HG02870 (cell line): ENCODE results near the gene CACNB2.
"Not testable (repeated sequence)": the region's sequence is repeated elsewhere in the genome, so short reads cannot be mapped to it uniquely, and the experiment has no call there.

Source experiments
- ATAC-seq: cut with Tn5 transposase; IDR thresholded peaks from one replicate; pipeline ENCODE4 v1.9.1; 2021; ENCODE audit warnings: mild to moderate bottlenecking, moderate library complexity; ENCODE audit not compliant: unreplicated experiment

Gene CACNB2

DNA sequence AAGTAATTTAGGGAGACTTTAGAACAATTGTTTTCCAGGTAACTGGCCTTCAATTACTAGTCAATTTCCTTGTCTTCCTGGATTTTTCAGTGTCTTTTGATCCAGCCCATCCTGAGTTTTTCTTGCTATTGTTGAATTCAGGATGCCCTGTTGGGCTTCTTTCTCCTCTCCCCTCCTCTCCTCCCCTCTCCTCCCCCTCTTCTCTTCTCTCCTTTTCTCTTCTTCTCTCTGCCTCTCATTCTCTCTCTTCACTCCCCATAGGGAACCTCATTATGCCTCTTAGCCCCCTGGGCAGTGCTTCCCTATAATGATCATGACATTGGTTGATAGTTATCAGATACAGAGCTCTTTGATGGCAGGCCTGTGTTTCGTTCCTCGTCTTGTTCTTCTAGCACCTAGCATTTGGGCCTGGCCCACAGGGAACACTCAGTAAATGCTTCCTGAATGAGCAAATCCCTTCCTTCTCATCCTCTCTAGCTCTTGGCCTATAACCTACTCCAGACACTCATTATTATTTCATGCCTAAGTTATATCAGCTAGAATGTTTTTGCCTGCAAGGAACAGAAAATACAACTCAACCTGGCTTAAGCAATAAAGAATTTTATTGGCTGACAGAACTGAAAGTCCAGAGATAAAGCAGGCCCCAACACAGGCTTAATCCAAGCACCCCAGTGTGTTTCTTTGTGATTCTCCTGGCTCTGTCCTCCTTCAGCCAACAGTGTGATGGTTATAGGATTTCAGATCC lies 56.8 kb downstream of the CACNB2 start:
- no peak for ATAC-seq

DNA sequence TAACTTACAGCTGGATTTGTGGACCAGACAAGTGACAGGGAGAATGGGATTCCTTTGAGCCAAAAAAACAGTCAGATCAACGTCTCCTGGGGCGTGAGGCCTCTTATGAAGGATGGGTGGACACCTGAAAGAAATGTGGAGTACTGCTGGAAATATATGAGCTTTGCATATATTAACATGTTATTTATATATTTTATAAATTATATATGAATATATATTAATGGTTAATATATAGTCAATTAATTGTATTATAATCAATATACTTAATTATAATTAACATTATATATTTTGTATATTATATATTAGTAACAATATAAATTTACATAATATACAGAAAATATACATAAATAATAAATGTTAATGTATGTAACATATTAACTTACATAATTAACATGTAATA lies 57.5 kb downstream of the CACNB2 start:
- no peak for ATAC-seq

DNA sequence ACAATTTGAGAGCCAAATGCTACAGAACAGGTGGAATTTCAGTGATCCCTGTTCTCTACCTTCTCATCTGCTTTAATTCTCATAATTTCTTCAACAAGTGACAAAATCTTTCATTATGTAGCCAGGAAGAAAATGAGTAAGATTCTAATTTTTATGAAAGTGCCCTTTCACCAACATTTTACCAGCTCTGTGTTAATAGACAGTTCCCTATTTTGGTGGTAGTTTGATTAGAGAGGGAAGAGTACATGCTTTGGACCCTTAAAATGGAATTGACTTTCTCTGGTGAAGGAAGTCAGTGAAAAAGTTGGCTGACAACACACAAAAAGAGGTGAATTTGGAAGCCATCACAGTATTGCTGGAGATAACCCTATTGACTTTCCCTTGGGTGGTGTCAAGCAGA lies 61.7 kb downstream of the CACNB2 start:
- no peak for ATAC-seq

DNA sequence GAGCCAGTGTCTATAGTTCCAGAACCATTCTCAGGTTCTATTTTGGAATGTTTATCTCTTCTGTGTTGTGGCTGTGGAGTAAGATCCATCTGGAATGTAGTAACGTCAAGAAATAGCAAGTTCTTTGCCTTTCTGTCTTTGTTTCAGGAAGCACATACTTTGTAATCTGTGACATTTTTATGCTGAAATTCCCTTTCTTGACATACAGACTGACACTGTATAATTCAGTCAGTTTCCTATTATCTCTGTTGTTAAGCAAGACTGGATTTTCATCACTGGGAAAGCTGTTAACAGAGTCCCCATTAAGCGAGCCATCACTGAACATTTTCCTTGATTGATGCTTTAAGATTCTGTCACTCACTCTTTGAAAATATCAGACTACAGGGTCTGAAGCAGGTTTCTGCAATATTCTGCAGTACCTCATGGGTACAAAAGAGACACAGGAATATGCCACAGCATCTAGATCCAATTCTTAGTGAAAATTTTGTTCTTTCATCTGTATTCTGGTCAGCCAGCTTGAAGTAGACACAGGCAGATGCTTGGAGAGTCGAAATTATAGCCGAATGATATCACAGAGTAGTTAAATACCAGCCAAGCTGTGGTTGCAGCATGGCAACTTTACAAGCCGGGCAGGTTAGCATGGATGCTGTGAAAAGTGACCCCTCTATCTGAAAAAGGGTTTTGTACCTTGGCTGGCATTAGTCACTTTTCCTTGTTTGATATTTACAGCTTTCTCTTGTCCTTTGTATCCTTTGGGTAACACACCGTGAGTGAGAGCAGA lies 62.6 kb downstream of the CACNB2 start:
- no peak for ATAC-seq

DNA sequence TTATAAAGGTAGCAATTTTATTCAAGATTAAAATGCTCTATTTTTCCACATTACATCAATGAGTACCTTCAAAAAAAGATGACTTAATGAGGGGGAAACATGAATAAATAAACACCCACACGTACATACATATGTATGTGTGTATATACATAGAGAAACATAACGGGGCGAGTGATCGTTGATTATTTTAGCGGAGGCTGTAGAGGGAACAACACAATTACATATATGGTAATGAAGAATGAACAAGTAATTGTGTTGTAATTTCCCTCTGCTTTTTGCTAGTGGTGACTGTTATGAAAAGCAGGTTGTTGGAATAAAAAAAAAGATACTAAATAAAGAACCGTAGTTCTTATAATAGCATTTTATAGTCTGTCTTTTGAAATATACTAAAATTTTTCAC lies 63.2 kb downstream of the CACNB2 start:
- no peak for ATAC-seq

DNA sequence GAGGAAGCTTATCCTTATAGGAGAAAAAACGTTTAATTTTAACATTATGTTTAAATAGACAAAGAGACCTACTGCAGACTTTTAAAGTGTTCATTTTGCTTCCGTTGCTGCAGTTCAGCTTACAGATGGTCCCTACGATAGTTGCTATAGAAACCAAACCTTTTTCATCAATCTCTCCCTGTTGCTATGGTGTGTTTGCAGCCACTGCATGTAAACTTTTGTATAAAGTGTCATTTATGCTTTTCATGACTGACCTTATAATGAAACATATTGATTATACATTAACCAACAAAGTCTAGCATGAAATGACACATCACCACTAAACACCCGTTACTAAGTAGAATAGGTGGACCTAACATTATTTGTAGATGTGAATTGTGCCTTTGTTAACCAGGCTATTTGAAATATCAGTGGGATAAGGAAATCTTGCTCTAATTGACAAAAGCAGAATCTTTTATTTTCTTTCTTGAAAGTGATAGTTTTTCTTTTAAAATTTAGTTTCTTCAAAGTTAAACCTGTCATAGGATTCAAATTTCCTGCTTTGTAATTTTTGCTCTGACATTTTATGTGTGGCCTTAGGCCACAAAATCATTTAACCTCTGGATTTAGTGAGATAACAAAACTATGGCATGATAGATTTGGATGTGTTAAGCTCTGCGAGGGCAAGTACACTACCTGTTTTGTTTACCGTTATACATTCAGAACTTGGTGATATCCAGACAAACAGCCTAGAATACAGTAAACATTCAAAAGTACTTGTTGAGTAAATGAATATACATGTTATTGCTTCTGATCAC lies 64.0 kb downstream of the CACNB2 start:
- no peak for ATAC-seq

DNA sequence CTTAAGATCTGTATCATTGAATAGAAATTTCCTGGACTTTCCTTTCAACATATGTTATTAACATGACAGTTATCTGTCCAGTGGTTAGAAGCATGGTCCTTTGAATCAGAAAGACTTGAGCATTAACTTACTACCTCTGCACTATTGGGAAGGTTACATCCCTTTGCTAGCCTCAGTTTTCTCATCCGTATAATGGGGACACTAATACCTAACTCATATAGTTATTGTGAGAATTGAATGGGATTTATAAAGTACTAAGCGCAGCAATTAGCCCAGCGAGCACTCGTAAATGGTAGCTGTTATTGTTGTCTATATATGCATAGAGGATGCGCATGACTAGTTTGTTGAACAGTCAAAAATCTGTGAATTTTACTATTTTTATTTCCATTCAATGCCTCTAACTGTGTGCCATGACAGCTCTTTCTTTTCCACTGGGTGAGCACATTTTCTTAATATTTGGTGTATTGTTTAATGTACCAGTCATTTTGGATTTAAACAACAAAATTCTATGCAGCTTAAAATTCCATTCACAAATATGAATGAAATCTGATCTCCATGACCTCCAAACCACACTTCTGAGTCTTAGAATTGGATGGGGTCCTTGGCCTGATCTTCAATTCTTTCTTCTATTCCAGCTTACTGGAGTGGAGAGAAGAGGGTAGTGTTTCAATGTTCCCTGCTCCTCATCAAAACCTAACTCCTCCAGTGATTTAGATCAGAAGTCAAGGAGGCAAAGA lies 65.0 kb downstream of the CACNB2 start:
- no peak for ATAC-seq

DNA sequence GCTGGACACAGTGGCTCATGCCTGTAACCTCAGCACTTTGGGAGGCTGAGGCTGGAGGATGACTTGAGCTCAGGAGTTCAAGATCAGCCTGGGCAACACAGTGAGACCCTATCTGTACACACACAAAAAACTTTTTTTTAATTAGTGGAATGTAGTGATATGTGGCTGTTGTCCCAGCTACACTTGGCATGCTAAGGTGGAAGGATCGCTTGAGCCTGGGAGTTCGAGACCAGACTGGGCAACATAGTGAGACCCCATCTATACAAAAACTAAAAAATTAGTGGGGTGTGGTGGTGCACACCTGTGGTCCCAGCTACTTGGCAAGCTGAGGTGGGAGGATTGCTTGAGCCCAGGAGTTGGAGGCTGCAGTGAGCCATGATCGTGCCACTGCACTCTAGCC lies 68.0 kb downstream of the CACNB2 start:
- not testable (repeated sequence) for ATAC-seq

DNA sequence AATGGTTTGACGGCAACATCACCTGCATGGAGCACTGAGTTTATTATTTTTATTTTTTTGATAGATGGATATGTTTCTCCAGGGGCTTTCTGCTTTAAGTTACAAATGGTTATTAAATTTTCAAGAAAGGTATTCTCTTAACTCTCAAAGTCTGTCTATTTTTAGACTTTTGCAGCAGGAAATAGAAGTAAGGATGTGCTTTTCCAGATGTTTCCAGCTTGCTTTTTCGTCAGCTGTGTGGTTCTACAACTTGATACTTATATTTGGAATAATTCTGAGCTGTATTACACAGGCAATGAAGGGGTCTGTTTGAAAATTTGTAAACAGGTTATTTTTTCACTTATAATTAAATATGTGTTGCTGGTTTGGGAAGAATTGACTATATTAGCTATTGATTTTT lies 69.0 kb downstream of the CACNB2 start:
- ATAC-seq, result no peak

DNA sequence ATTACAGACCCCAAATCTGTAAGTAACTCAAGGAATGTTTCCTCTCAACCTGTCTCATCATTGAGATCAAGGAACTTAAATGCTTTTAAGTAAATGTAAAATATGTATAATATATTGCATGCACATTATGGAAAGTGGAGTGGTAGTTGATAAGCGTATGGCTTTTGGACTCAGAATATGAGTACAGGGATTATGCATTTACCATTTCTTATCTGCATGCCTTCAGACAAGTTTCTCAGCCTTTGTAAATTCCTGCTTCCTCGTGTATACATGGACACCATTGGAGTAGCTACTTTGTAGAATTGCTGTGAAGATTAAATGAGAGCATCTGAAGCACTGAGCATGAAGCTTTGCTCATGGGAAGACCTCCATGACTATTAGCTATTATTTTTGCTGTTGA lies 70.5 kb downstream of the CACNB2 start:
- no peak for ATAC-seq

DNA sequence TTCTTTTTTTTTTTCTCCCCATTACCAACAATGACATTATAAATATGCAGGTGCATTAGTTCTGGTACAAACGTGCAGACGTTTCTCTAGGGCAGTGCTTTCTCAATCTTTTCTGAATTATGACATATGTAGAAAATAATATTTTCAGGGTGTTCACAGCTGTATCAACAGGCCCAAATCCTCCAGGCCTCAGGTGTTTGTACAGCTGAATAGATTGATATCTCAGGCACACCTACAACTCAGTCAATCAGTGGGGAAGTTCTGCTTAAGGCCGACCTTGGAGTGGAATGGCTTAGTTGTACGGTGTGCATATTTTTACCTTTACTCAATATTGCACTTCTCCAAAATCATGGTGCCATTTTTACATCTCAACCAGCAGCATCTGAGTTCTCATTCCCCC lies 71.6 kb downstream of the CACNB2 start:
- ATAC-seq, result no peak

DNA sequence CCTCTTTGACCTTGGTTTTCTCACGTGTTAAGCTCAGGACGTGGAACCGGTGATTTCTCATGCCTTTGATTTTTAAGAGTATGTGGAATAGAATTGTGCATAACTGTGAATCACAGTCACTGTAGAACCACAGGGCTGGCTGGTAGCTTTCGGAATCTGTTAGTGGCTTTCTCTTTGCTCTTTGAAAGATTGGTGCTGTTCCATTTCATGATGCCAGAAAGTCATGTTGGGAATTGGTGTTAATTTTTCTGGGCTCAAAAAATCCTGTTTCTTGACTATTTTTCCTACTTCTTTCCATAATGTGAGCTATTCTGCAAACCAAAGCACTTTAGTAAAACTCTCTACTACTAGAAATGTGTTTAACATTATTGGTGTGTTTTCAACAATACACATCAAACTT lies 73.0 kb downstream of the CACNB2 start:
- no peak for ATAC-seq

DNA sequence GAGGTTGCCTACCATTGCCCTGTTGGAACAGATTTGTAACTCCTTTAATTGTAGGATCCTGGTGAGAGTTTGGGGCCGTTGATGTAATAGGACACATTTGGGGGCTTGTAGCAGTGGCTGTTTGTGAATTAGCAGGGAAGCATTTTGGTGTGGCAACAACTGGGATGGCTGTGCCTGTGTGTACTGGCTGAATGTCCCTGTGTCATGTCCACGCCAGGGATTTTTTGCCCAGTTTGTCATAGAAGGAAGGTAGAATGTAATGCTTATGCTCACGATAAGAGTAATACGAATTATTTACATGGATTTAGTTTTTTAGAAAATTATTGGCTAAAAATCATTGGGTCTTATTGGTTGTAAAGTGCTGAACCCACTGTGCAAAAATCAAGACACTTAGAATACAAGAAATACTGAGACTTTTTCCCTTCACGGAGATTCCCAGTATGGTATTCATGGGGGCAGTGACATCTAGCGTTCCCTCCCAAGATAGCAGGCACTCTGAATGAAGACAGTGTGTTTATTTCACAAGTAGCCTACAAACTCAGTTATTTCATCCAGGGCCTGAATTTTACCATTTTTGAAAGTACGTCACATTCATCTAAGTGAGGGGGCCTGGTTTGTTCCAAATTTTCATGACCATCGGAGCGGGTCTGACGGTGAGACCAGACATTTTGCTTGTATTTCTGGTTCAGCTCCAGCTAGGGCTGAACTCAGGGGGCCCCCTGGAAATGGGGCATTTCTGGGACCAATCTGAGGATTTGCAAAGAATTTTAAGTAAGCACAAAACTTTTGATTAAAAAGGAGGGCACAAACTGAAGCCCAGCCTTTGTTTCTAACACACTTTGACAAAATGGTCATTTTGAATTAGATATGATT lies 74.7 kb downstream of the CACNB2 start:
- peak; percentile 68 for ATAC-seq

DNA sequence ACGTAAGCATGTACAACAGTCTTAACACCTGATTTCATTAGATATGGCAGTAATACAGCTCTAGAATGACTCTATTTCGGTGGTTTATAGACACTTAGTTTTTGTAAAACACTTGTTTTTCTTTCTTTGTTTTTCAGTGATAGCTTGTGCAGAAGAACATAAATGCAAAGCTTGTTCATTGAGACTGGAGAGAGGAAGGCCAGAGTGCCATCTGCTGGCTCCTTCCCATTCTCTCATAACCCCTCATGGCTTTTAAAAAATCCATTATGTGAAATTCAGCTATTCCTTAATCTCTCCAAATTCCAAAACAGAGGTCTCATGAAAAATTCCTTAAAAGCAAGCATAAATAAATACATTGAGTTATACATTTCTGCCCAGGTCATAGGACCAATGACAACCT lies 76.3 kb downstream of the CACNB2 start:
- ATAC-seq, result no peak

DNA sequence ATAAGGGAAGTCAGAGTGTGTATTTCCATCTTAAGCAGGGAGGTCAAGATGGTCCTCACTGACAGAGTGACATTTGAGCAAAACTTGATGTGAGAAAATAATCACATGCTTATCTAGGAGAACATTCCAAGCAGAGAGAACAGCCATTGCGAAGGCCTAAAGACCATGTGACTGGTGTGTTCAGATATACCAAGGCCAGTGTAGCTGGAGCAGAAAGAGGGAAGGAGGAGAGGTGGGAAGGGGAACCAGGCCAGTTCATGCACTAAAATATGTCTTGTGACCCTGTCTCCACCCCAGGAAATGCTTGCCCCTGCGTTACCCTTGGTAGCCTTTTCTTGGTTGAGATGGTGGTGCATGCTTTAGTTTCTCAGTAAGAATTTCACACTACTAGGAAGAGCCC lies 77.4 kb downstream of the CACNB2 start:
- no peak for ATAC-seq

DNA sequence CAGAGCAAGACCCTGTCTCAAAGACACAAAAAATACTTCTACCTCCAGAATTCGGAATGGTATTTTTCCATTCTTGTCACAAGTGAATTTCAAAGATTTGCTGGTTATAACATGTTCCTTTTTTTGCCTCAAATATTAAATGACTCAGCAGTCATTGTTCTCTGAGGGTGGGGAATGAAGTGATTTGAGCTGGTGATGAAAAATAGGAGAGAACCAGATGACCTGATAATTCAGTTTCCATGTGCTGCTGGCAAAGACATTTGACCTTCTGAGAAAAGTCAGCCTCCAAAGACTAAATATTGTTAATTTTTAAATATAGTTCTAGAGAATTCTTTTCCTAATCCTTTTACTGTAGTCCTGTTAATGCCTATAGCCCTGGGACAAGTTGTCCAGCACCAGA lies 78.9 kb downstream of the CACNB2 start:
- ATAC-seq, result no peak

DNA sequence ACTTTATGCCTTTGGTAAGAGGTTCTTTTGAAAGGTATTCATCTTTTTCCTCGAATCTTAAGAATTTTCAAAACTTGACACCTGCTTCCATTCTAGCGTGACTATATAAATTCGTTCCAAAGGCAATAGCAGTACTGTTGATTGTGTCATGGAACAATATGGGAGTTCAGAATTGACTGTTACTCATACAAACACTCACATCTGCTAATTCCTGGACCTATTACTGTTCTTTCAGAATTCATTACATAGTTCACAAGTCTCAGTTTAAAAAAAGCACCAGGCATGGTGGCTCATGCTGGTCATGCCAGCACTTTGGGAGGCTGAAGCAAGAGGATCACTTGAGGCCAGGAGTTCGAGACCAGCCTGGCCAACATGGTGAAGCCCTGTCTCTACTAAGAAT lies 80.9 kb downstream of the CACNB2 start:
- ATAC-seq, result no peak

DNA sequence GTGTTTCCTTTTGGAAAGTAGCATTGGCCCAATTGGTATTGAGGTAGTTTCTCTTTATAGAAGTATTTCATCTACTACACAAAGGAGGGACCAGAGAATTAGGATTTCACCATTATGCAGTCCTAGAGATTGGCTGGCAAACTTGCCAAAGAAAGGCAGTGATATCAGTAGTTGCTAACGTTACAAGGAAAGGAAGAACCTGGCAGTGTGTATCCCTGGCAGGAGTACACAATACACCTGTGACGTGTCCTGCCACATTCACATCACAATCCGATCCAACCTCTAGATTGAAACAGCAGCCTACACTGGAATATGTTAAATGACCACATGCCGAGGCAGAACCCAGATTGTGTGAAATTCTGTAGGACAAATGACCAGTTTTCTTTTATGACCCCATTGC lies 81.7 kb downstream of the CACNB2 start:
- no peak for ATAC-seq

DNA sequence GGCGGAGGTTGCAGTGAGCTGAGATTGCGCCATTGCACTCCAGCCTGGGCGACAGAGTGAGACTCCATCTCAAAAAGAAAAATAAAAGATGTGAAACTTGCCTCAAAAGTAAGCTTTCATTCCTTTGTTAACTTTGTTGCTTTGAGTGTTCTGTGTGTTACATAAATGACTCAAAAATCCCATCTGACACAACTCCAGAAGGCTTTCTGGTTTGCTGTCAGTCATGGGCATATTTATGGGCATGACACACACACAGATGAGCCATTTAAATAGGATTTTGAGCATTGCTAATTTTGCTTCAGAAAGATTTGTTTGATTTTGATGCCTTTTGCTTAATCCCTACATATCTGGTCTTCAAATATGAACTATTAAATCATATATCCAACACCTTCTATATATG lies 82.6 kb downstream of the CACNB2 start:
- no peak for ATAC-seq

DNA sequence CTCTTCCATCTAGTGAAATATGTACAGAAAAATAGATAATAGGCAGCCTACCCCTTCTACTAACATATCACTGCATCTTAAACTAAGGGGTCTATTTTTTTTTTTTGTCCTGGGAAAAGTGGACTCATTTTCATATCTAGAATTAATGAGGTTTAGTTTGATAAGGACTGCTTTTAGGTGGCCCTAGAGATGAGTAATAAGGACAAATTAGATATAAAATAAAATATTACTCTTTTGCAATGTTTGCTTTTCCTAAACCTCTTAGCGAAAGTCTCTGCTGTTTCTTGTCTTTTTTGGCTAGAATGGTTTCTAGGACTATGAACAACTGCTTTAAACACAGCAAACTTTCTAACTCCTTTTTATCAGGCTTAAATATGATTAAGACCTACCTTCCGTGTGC lies 83.7 kb downstream of the CACNB2 start:
- no peak for ATAC-seq
